Suprapubic skin (tissue), 4 donors: ENCODE measurements around the gene GRK5. TPM values are rescaled to one million over a fixed set of nuclear protein-coding genes. Genes with fewer than 3 reads are reported as not detected.
A peak's percentile ranks its signal among the peaks of the same experiment; 100 is the strongest.

ENCODE experiments used
- DNase-seq, 2 donors: peaks; one replicate each; pipeline ENCODE4 v3.0.0-alpha.2; 2019; ENCODE audit warnings: low spot score in 2 of 2
- H3K27ac ChIP-seq: fragments of 200-600 bp; sonication (generic); one replicate; pipeline ENCODE4 v1.5.1; 2019
- H3K27me3 ChIP-seq: fragments of 200-600 bp; sonication (generic); one replicate; pipeline ENCODE4 v1.5.1; 2019
- H3K36me3 ChIP-seq: fragments of 200-600 bp; sonication (generic); one replicate; pipeline ENCODE4 v1.5.1; 2019
- H3K4me1 ChIP-seq: fragments of 200-600 bp; sonication (generic); one replicate; pipeline ENCODE4 v1.5.1; 2019
- H3K4me3 ChIP-seq: fragments of 200-600 bp; sonication (generic); one replicate; pipeline ENCODE4 v1.5.1; 2019; ENCODE audit warnings: mild to moderate bottlenecking
- H3K9me3 ChIP-seq: fragments of 200-600 bp; sonication (generic); one replicate; pipeline ENCODE4 v1.5.1; 2019
- EP300 ChIP-seq: sonication (generic); formaldehyde crosslinking; IDR thresholded peaks from one replicate; pipeline ENCODE4 v1.6.1; 2017; ENCODE audit warnings: antibody characterized with exemption
- POLR2A ChIP-seq, 2 donors: fragments of 450-650 bp; IDR thresholded peaks; one replicate each; pipeline ENCODE4 v1.6.1; 2017; ENCODE audit warnings: antibody characterized with exemption in 2 of 2, mild to moderate bottlenecking in 2 of 2, moderate library complexity in 2 of 2
- POLR2AphosphoS5 ChIP-seq, 3 donors: sonication (generic); formaldehyde crosslinking; IDR thresholded peaks; one replicate each; pipeline ENCODE4 v1.6.1; 2017; ENCODE audit warnings: antibody characterized with exemption in 3 of 3
- WGBS: methylation state at CpG from one replicate; pipeline ENCODE4 v1.1.5; 2018; 5-methylcytosine and 5-hydroxymethylcytosine counted together
- total RNA-seq, 4 donors: library from RNA; depleted of rRNA; stranded (reverse); fragments of >200 nt; gene quantifications; one replicate each; pipeline ENCODE4 v1.1.0, GENCODE V29; 2016
- TF ChIP-seq, protein P1 (sequence below), 2 donors: fragments of 200-600 bp in 1 of 2; fragments of 450-650 bp in 1 of 2; sonication (generic) in 1 of 2; IDR thresholded peaks; one replicate each; pipeline ENCODE4 v1.5.1; 2016 to 2019; ENCODE audit warnings: antibody characterized with exemption in 2 of 2, mild to moderate bottlenecking in 1 of 2, moderate library complexity in 1 of 2

GRK5 gene
- total RNA-seq, 4 donors from 2014 or later, result 4.8 to 9.0 (median 6.7) TPM

DNA sequence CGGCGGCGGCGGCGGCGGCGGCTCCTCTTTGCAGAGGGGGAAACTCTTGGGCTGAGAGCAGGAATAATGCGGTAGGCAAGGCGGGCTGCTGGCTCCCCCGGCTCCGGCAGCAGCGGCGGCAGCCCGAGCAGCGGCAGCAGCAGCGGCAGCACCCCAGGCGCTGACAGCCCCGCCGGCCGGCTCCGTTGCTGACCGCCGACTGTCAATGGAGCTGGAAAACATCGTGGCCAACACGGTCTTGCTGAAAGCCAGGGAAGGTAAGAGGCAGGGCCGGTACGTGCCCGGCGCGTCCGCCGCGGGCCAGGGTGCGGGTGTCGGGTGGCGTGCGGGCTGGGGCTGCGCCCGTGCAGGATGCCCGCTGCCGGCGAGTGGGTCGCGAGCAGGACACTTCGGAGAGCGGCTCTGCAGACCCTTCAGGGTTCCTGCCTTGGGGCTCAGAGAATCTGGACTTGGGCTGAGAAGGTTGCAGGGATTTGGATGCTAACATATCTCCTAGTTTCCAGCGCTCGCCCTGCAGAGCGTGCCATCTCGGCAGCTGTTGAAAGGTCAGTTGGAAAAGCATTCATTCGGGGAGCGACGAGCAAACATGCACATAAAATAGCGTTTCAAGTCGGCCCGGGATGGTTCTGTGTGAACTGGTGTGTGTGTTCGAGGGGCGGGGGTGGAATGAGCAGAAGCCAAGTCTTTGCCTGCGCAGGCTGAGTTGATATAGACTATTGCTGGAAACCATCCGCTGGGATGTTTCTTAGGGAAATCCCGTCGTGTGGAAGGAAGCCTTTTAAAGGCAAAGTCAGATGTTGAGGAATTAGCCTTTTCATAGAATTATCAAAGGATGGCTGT lies 562 bp downstream of the GRK5 start:
- WGBS, result 0% methylated on average over 46 of the region's 62 CpGs
- Histone ChIP-seq H3K4me1 (peaks cover 52% of the 10 kb centered on the region), H3K9me3 (no peaks in the 10 kb centered on the region), H3K36me3 (no peaks in the 10 kb centered on the region), H3K27ac (peak overlapping the region; percentile 98), H3K4me3 (peak overlapping the region; percentile 95), H3K27me3 (no peaks in the 10 kb centered on the region)
- TF ChIP-seq, protein P1, sequence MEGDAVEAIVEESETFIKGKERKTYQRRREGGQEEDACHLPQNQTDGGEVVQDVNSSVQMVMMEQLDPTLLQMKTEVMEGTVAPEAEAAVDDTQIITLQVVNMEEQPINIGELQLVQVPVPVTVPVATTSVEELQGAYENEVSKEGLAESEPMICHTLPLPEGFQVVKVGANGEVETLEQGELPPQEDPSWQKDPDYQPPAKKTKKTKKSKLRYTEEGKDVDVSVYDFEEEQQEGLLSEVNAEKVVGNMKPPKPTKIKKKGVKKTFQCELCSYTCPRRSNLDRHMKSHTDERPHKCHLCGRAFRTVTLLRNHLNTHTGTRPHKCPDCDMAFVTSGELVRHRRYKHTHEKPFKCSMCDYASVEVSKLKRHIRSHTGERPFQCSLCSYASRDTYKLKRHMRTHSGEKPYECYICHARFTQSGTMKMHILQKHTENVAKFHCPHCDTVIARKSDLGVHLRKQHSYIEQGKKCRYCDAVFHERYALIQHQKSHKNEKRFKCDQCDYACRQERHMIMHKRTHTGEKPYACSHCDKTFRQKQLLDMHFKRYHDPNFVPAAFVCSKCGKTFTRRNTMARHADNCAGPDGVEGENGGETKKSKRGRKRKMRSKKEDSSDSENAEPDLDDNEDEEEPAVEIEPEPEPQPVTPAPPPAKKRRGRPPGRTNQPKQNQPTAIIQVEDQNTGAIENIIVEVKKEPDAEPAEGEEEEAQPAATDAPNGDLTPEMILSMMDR (IDR thresholded peaks at IDR 0.05), result no peak
- TF ChIP-seq POLR2AphosphoS5 (IDR thresholded peaks at IDR 0.05) (no peak), EP300 (no peak), POLR2A (IDR thresholded peaks at IDR 0.05) (no peak)
- peak; percentile 78 to 84 for DNase-seq

DNA sequence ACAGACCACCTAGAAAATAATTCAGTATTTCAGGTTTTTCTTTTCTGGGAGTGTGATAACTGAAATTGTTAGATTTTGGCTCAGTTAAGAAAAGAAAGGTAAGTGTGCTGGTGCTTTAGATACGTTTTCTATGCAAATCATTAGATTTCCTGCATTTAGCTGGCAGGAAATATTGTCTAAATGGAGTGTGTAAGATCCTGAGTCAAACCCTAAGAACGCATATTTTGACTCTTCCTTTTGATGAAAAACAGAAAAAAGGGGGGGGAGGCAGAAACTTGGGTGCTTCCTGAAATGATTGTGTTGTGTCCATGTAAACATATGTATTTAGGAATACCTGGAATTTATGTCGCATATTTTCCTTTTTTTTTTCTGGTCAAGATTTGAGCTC lies 1.2 kb downstream of the GRK5 start:
- TF ChIP-seq POLR2A (IDR thresholded peaks at IDR 0.05) (no peak), EP300 (no peak), POLR2AphosphoS5 (IDR thresholded peaks at IDR 0.05) (no peak)
- TF ChIP-seq, protein P1 (IDR thresholded peaks at IDR 0.05), result no peak
- WGBS, result 8% methylated on average over 3 of the region's 3 CpGs
- peaks cover 52% of the 10 kb centered on the region for H3K4me1 ChIP-seq
- peak overlapping the region; percentile 95 for H3K4me3 ChIP-seq
- DNase-seq, result no peak
- H3K9me3 ChIP-seq, result no peaks in the 10 kb centered on the region
- peak overlapping the region; percentile 98 for H3K27ac ChIP-seq
- H3K36me3 ChIP-seq, result no peaks in the 10 kb centered on the region
- H3K27me3 ChIP-seq, result no peaks in the 10 kb centered on the region

DNA sequence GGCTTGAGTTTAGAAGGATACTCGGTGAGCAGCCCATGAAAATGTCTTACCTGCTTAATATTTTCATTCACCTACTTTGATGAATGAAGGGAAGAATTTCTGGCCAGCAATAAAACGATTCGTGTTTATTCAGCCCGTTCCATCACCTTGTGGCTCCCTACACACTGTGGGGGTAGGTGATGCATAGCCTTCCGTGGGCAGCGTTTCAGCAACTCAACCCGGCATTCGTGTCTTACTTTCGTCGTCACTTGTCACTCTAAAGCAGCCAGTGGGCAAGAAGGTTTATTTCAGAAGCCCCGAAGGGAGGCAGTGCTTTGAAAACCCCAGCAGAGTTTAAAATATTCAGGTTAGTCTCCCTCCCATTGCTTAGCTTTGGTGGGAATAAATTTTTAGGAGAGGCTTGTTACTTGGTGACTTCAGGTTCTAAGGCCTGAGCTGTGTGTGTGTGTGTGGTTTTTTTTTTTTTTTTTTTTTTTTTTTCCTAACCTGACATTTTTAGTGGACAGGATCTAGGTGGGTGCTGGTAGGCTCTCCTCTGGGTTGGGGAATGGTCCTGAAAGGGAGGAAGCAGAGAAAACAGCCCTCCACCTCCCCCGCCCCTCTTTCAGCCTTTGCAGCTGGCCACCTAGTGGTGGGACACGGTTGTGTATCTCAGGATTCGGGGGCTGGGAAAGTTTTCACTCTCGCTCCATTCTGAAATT lies 1.8 kb downstream of the GRK5 start:
- peak overlapping the region; percentile 95 for H3K4me3 ChIP-seq
- peak; percentile 81 to 84 for DNase-seq
- 26% methylated on average over 14 of the region's 15 CpGs for WGBS

DNA sequence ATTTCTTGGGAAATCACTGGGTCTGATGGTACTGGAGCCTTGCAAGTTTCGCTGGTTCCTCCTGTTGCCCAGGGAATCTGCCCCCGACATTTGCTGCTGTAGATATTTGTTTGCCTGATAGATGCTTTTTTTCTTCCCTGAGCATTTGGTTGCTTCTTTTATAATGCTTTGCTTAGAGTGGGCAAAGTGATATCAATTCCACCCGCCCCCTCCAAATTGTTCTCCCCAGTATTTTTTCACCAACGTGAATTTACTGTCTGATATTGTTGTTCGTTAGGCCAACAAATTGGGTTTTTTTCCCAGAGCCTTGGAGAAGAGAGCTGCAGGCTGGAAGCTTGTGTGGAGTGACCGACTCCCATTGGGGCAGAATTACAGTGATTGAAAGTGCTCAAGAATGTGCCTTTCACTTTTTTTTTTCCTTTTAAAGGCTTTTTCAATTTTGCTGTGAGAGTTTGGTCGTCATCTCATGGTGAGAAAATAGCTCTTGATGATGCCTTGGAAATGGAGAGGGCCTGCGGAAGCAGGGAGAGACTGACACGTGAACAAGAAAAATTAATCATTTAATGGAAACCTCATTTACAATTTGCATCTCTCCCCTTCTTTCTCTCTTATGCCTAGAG lies 2.5 kb downstream of the GRK5 start:
- peaks cover 55% of the 10 kb centered on the region for H3K4me1 ChIP-seq
- no peaks in the 10 kb centered on the region for H3K36me3 ChIP-seq
- H3K9me3 ChIP-seq, result no peaks in the 10 kb centered on the region
- no peaks in the 10 kb centered on the region for H3K27me3 ChIP-seq
- peak overlapping the region; percentile 32 for H3K27ac ChIP-seq
- 36% methylated on average over 9 of the region's 9 CpGs for WGBS
- TF ChIP-seq, protein P1 (IDR thresholded peaks at IDR 0.05), result no peak
- no peak for TF ChIP-seq EP300
- TF ChIP-seq POLR2A (IDR thresholded peaks at IDR 0.05), result no peak
- no peak for TF ChIP-seq POLR2AphosphoS5 (IDR thresholded peaks at IDR 0.05)
- peak overlapping the region; percentile 95 for H3K4me3 ChIP-seq
- DNase-seq, result no peak

More for the DNA sequence above, 1.8 kb downstream of the GRK5 start:
- H3K36me3 ChIP-seq, result no peaks in the 10 kb centered on the region
- no peaks in the 10 kb centered on the region for H3K9me3 ChIP-seq
- TF ChIP-seq POLR2A (IDR thresholded peaks at IDR 0.05) (no peak), EP300 (no peak), POLR2AphosphoS5 (IDR thresholded peaks at IDR 0.05) (no peak)
- TF ChIP-seq, protein P1 (IDR thresholded peaks at IDR 0.05), result peak; percentile 72 to 84
- H3K4me1 ChIP-seq, result peaks cover 55% of the 10 kb centered on the region
- H3K27ac ChIP-seq, result peak overlapping the region; percentile 98
- no peaks in the 10 kb centered on the region for H3K27me3 ChIP-seq
